ENCODE results near the gene TMEM130.

TMEM130 gene

GRCh38 chr7:98815313-98815712 lies 54.5 kb downstream of the TMEM130 start:
- DNase-seq (ENCODE audit: low read depth) = no peak
- TF ChIP-seq CTCF (conservative IDR thresholded peaks at IDR 0.05; ENCODE audit: low read length) = no peak
- H3K4me3 ChIP-seq (ENCODE audit: low read length) = no peak overlapping the region

DNA sequence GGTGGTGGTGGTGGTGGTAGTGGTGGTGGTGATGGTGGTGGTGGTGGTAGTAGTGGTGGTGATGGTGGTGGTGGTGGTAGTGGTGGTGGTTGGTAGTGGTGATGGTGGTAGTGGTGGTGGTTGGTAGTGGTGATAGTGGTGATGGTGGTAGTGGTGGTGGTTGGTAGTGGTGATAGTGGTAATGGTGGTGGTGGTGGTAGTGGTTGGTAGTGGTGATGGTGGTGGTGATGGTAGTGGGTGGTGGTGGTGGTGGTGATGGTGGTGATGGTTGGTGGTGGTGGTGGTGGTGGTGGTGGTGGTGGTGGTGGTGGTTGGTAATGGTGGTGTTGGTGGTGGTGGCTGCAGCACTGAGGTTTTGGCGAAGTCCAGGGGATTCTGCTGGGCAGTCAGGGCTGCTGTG lies 58.5 kb downstream of the TMEM130 start:
- DNase-seq (ENCODE audit: low read depth) = no peak
- H3K4me3 ChIP-seq (ENCODE audit: low read length) = no peak overlapping the region
- no peak for TF ChIP-seq CTCF (conservative IDR thresholded peaks at IDR 0.05; ENCODE audit: low read length)

GRCh38 chr7:98810153-98810802 lies 59.5 kb downstream of the TMEM130 start:
- no peak for DNase-seq (ENCODE audit: low read depth)
- TF ChIP-seq CTCF (conservative IDR thresholded peaks at IDR 0.05; ENCODE audit: low read length) = no peak
- no peak overlapping the region for H3K4me3 ChIP-seq (ENCODE audit: low read length)

GRCh38 chr7:98808751-98809460 lies 60.9 kb downstream of the TMEM130 start:
- no peak overlapping the region for H3K4me3 ChIP-seq (ENCODE audit: low read length)
- DNase-seq (ENCODE audit: low read depth) = no peak
- no peak for TF ChIP-seq CTCF (conservative IDR thresholded peaks at IDR 0.05; ENCODE audit: low read length)

DNA sequence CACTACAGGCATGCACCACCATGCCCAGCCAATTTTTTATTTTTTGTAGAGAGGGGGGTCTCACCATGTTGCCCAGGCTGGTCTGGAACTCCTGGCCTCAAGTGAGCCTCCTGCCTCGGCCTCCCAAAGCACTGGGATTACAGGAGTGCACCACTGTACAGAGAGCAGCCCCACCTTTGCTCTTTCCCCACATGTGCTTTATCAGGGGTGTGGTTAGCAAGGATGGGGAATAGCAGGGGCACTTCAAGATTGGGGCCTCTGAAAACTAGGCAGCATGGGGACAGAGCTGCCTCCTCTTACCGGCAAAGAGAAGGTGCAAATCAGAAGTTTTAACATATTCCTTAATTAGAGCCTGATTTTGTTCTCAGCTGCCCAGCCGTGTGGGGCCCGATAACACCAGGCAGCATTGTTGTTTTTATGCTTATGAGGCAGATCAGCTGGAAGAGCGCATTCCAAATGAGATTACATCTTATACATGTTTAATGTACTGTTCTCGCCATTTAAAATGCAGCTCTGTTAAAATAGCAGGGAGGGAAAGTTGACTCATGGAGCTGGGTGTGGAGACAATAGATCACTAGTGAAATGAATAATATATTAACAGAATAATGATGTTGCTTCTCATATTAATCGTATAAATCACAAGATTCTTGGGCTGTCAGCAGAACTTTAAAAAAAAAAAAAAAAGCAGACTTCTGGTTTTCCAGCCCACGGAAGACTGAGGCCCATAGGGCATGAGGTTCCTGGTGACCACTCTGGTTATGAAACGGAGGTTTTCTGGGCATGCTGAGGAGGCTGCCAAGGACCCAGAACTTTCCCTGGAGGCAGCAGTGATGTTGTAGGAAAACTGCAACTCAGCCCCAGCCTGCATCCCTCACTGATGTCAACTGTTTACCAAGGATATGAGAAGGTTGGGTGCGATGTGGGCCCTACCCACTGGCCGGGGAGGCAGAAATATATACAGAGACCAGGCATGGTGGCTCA lies 62.5 kb downstream of the TMEM130 start:
- no peak for DNase-seq (ENCODE audit: low read depth)
- TF ChIP-seq CTCF (conservative IDR thresholded peaks at IDR 0.05; ENCODE audit: low read length) = no peak
- no peak overlapping the region for H3K4me3 ChIP-seq (ENCODE audit: low read length)

GRCh38 chr7:98805956-98806838 lies 63.6 kb downstream of the TMEM130 start:
- no peak for TF ChIP-seq CTCF (conservative IDR thresholded peaks at IDR 0.05; ENCODE audit: low read length)
- no peak for DNase-seq (ENCODE audit: low read depth)
- H3K4me3 ChIP-seq (ENCODE audit: low read length) = no peak overlapping the region

Data from AG10803 (cell line).